22Rv1 (cell line): ENCODE results near the gene ZNRF1.

Experiments
- CTCF ChIP-seq: fragments of 450-650 bp; IDR thresholded peaks from 2 replicates; pipeline ENCODE4 v1.5.1; 2017; ENCODE audit warnings: mild to moderate bottlenecking
- ZFX ChIP-seq: fragments of 450-650 bp; IDR thresholded peaks from 2 replicates; pipeline ENCODE4 v1.6.1; 2017; ENCODE audit warnings: antibody characterized with exemption, borderline replicate concordance

DNA sequence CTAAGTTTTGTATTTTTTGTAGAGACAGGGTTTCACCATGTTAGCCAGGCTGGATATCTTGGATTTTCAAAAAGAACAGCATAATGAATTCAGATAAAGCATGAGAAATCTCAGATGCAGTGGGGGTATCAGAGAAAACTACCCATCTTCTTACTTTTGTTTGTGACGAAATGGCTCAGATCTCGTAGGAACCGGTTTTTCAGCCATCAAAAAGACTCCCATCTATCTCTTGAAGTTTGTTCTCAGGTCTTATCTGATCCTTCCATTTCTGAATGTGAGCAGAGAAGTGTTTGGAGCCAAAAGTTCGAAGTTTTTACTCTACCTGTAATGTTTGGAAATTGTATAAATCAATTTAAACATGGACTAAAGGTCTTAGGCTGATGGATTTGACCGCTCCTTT is 60.6 kb downstream of the ZNRF1 start:
- TF ChIP-seq CTCF (no peak), ZFX (no peak)
